SK-N-SH treated with all-trans-retinoic acid at 6 μM for 48 hours (cell line): ENCODE results near the gene KIF18B.

ENCODE experiments used
- ARNTL ChIP-seq: fragments of 450-650 bp; formaldehyde crosslinking; IDR thresholded peaks from 2 replicates; pipeline ENCODE4 v1.5.0; 2020; ENCODE audit warnings: low read depth, mild to moderate bottlenecking, moderate library complexity, borderline replicate concordance
- ISL1 ChIP-seq: fragments of 250-450 bp; sonication (Bioruptor Pico); IDR thresholded peaks from 2 replicates; pipeline ENCODE4 v2.1.2; 2022; ENCODE audit warnings: mild to moderate bottlenecking, moderate library complexity
- RARB ChIP-seq: fragments of 250-450 bp; sonication (Bioruptor Pico); IDR thresholded peaks from 2 replicates; pipeline ENCODE4 v1.8.0; 2021; ENCODE audit warnings: mild to moderate bottlenecking, moderate library complexity
- SNAI2 ChIP-seq: fragments of 250-450 bp; sonication (Bioruptor Pico); IDR thresholded peaks from 2 replicates; pipeline ENCODE4 v1.5.0; 2020; ENCODE audit warnings: mild to moderate bottlenecking, moderate library complexity
- ZC3H10 ChIP-seq: fragments of 250-450 bp; sonication (Bioruptor Pico); IDR thresholded peaks from 2 replicates; pipeline ENCODE4 v1.5.1; 2021; ENCODE audit warnings: mild to moderate bottlenecking, moderate library complexity
- TF ChIP-seq, protein P1 (sequence below): fragments of 250-450 bp; sonication (Bioruptor Pico); IDR thresholded peaks from 2 replicates; pipeline ENCODE4 v1.8.0; 2020; ENCODE audit warnings: mild to moderate bottlenecking, moderate library complexity, borderline replicate concordance

GRCh38 chr17:44921122-44921882 lies 26.3 kb downstream of the KIF18B start:
- no peak for TF ChIP-seq RARB (CRISPR knock-in tag)
- TF ChIP-seq SNAI2 (CRISPR knock-in tag), result no peak
- TF ChIP-seq, protein P1, sequence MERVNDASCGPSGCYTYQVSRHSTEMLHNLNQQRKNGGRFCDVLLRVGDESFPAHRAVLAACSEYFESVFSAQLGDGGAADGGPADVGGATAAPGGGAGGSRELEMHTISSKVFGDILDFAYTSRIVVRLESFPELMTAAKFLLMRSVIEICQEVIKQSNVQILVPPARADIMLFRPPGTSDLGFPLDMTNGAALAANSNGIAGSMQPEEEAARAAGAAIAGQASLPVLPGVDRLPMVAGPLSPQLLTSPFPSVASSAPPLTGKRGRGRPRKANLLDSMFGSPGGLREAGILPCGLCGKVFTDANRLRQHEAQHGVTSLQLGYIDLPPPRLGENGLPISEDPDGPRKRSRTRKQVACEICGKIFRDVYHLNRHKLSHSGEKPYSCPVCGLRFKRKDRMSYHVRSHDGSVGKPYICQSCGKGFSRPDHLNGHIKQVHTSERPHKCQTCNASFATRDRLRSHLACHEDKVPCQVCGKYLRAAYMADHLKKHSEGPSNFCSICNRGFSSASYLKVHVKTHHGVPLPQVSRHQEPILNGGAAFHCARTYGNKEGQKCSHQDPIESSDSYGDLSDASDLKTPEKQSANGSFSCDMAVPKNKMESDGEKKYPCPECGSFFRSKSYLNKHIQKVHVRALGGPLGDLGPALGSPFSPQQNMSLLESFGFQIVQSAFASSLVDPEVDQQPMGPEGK (CRISPR knock-in tag), result no peak
- TF ChIP-seq ISL1 (CRISPR knock-in tag), result no peak
- TF ChIP-seq ARNTL (CRISPR knock-in tag), result no peak
- no peak for TF ChIP-seq ZC3H10 (CRISPR knock-in tag)
